Measurements from ENCODE around the gene HNRNPLL. TPM values are rescaled to one million over a fixed set of nuclear protein-coding genes. Genes with fewer than 3 reads are reported as not detected.

The HNRNPLL gene
- total RNA-seq, 3 donors from 2014 or later, result 48.3 to 75.1 (median 57.0) TPM

GRCh38 chr2:38597115-38597514 is 5.6 kb downstream of the HNRNPLL start:
- no peak for DNase-seq (ENCODE audit: low spot score in 2 of 2)
- intact Hi-C loops (cut with DNase I; ENCODE audit: low total_unique reads), result no loop called here

DNA sequence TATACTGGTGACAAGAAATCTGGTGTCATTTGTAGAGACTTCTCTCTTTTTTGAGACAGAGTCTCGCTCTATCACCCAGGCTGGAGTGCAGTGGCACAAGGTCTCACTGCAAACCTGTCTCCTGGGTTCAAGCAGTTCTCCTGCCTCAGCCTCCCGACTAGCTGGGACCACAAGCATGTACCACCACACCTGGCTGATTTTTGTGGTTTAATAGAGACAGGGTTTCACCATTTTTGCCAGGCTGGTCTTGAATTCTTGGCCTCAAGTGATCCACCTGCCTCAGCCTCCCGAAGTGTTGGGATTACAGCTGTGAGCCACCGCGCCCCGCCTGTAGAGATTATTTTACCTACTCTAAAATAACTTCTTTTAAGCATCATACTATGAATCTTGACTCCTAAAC is 6.5 kb downstream of the HNRNPLL start:
- Histone ChIP-seq H3K4me1 (peaks cover 0 to 9% of the 10 kb centered on the region in 2 donors), H3K9me3 (no peaks in the 10 kb centered on the region), H3K4me3 (no peak overlapping the region), H3K27me3 (no peaks in the 10 kb centered on the region), H3K36me3 (no peaks in the 10 kb centered on the region), H3K27ac (no peak overlapping the region)
- DNase-seq (ENCODE audit: low spot score in 2 of 2), result no peak
- TF ChIP-seq POLR2A (IDR thresholded peaks at IDR 0.05), result no peak
- TF ChIP-seq, protein P1, sequence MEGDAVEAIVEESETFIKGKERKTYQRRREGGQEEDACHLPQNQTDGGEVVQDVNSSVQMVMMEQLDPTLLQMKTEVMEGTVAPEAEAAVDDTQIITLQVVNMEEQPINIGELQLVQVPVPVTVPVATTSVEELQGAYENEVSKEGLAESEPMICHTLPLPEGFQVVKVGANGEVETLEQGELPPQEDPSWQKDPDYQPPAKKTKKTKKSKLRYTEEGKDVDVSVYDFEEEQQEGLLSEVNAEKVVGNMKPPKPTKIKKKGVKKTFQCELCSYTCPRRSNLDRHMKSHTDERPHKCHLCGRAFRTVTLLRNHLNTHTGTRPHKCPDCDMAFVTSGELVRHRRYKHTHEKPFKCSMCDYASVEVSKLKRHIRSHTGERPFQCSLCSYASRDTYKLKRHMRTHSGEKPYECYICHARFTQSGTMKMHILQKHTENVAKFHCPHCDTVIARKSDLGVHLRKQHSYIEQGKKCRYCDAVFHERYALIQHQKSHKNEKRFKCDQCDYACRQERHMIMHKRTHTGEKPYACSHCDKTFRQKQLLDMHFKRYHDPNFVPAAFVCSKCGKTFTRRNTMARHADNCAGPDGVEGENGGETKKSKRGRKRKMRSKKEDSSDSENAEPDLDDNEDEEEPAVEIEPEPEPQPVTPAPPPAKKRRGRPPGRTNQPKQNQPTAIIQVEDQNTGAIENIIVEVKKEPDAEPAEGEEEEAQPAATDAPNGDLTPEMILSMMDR (IDR thresholded peaks at IDR 0.05), result no peak
- no peak for TF ChIP-seq POLR2AphosphoS5 (IDR thresholded peaks at IDR 0.05)
- intact Hi-C loops (cut with DNase I; ENCODE audit: low total_unique reads), result no loop called here

More at GRCh38 chr2:38597115-38597514, 5.6 kb downstream of the HNRNPLL start:
- Histone ChIP-seq H3K27me3 (no peaks in the 10 kb centered on the region), H3K4me1 (peaks cover 0 to 9% of the 10 kb centered on the region in 2 donors), H3K4me3 (no peak overlapping the region), H3K27ac (no peak overlapping the region), H3K9me3 (no peaks in the 10 kb centered on the region), H3K36me3 (no peaks in the 10 kb centered on the region)
- TF ChIP-seq POLR2AphosphoS5 (IDR thresholded peaks at IDR 0.05) (no peak), POLR2A (IDR thresholded peaks at IDR 0.05) (no peak)
- TF ChIP-seq, protein P1 (IDR thresholded peaks at IDR 0.05), result no peak

- Histone ChIP-seq H3K4me3 (no peak overlapping the region), H3K36me3 (no peaks in the 10 kb centered on the region), H3K9me3 (no peaks in the 10 kb centered on the region), H3K27ac (no peak overlapping the region), H3K4me1 (no peaks in the 10 kb centered on the region), H3K27me3 (no peaks in the 10 kb centered on the region)
- TF ChIP-seq POLR2AphosphoS5 (IDR thresholded peaks at IDR 0.05), result no peak
- TF ChIP-seq, protein P1 (IDR thresholded peaks at IDR 0.05), result no peak
- TF ChIP-seq POLR2A (IDR thresholded peaks at IDR 0.05), result no peak
- intact Hi-C loops (cut with DNase I; ENCODE audit: low total_unique reads), result no loop called here
- DNase-seq (ENCODE audit: low spot score in 2 of 2), result no peak
Observed at GRCh38 chr2:38592951-38593350, 9.8 kb downstream of the HNRNPLL start.

- Histone ChIP-seq H3K27ac (no peak overlapping the region), H3K4me1 (no peaks in the 10 kb centered on the region), H3K27me3 (no peaks in the 10 kb centered on the region), H3K36me3 (no peaks in the 10 kb centered on the region), H3K9me3 (no peaks in the 10 kb centered on the region), H3K4me3 (no peak overlapping the region)
- intact Hi-C loops (cut with DNase I; ENCODE audit: low total_unique reads), result no loop called here
- DNase-seq (ENCODE audit: low spot score in 2 of 2), result no peak
- TF ChIP-seq POLR2AphosphoS5 (IDR thresholded peaks at IDR 0.05) (no peak), POLR2A (IDR thresholded peaks at IDR 0.05) (no peak)
- TF ChIP-seq, protein P1 (IDR thresholded peaks at IDR 0.05), result no peak
Observed at GRCh38 chr2:38591152-38591551, 11.6 kb downstream of the HNRNPLL start.

DNA sequence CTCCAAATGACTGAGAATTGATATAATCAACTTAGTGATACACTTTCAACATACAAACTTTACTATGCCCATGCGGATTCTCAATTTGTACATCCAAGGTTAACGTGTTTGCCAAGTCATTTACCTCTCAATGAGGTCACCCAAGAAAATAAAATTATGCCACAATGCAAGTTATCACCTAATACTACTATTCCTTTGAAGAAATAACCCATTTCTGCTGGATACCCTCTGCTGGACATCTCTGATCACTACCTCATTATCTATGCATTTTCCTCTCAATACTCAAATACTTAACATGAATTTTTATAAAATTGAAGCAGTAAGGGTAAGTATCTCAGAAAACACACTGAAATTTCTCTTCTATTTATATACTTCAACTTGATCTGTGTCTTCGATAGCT is 12.7 kb downstream of the HNRNPLL start:
- Histone ChIP-seq H3K4me3 (no peak overlapping the region), H3K4me1 (no peaks in the 10 kb centered on the region), H3K27me3 (no peaks in the 10 kb centered on the region), H3K36me3 (no peaks in the 10 kb centered on the region), H3K27ac (no peak overlapping the region), H3K9me3 (no peaks in the 10 kb centered on the region)
- intact Hi-C loops (cut with DNase I; ENCODE audit: low total_unique reads), result no loop called here
- TF ChIP-seq POLR2AphosphoS5 (IDR thresholded peaks at IDR 0.05), result no peak
- no peak for TF ChIP-seq POLR2A (IDR thresholded peaks at IDR 0.05)
- TF ChIP-seq, protein P1 (IDR thresholded peaks at IDR 0.05), result no peak
- no peak for DNase-seq (ENCODE audit: low spot score in 2 of 2)
